HG03342 (cell line): ENCODE results near the gene PC.

Experiments used
- ATAC-seq: cut with Tn5 transposase; IDR thresholded peaks from one replicate; pipeline ENCODE4 v1.9.1; 2021; ENCODE audit warnings: mild to moderate bottlenecking, moderate library complexity; ENCODE audit not compliant: unreplicated experiment

Gene PC

DNA sequence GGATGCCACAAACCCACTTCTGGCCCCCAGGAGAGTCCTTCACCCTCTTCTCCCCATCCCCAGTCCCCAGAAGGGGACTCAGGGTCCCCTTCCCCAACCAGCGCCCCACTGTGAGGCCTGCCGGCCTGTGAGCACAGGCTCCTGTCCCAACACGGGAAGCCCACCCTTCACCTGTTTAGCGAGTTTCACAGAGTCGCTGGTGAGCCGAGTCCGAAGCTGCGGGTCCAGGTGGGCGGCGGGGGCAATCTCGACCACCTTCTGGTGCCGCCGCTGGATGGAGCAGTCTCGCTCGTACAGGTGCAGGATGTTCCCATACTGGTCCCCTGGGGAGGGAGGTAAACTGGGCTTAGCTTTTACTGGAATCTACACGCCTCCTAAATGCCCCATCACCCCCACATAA lies 88.1 kb downstream of the PC start:
- no peak for ATAC-seq

GRCh38 chr11:66869567-66869870 lies 88.7 kb downstream of the PC start:
- ATAC-seq: no peak

DNA sequence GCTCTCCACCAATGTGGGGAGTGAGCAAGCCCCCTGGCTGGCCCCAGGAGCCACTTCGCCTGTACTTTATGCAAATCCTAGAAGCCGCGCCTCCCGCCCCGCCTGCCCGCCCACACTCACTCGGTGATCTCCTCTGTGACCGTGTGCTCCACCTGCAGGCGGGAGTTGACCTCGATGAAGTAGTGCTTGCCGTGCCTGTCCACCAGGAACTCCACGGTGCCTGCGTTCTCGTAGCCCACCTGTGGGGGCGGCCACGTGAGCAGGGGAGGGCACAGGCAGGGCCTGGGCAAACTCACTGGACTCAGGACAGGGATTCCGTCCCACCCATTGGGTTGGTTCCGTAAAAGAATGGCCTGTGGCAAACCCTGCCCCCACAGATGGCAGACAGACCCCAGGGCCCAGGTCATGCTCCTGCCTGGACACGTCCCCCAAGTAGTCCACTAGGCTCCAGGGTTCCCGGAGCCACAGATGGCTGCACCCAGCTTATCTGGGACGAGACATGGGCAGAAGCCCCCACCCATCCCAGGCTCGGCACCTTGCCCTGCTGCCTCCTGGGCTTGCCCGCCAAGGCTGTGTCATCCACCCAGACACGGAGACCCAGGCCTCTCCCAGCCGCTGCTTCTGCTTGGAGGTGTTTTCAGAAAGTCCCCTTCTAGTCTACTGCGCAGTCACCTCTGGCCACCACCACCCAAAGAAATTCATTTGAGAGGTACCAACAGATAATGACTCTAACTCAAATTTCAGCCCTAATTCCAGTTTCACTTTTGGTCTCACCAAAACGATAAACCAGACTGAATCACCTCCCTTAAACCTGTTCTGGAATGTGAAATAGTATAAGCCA lies 89.2 kb downstream of the PC start:
- ATAC-seq: peak; percentile 81

DNA sequence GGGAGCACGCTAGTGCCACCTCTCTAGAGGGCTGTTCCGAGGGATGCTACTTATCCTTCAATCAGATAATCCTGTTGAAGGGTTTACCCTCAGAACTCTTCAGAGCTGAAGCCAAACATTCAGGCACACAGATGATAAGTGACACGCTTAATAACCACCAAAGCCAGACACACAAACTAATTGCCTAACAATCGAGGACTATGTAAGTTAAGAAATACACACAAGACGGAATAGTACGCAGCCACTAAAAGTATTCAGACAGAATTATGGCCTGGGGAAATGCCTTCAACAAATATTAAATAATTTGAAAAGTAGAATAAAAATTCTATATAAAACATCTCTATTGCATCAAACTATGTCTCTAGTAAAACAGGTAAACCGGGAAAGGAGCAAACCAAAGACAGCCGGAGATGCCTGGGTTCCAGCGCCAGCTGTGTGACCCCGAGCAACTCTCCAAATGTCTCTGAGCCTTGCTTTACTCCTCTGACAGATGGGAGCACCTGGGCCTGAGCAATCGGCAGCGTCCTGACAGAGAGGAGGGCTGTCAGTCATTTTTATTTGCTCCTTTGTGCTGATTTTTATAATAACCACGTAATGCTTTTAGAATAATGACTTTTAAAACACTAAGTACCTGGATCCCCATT lies 90.0 kb downstream of the PC start:
- no peak for ATAC-seq

DNA sequence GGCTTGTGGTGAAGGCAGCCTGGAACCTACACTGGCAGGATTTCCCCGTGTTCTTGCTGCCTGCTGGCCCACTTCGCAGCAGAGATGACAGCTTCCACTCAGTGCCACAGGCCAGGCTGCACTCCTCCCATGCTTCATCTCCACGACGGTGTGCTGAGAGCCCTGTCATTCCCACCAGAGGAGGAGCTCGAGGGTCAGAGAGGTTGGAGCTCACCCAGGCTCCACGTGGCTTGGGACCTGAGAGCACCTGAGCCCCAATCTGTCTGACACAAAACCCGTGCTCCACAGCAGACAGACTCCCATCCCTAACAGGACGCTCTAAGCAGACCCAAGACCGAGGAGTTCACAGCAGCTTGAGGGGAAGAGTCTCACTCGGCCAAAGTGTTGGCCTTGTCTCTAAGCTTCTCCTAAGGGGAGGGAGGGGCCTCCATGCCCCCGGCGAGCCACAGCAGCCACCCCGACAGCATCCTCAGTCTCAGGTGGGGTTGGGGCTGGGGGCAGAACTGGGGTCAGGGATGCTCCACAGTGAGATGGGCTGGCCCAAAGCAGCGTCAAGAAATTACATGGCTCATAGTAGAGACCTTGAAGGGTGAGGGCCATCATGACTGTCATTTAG lies 90.7 kb downstream of the PC start:
- ATAC-seq: no peak

GRCh38 chr11:66866511-66866986 lies 91.6 kb downstream of the PC start:
- ATAC-seq: no peak

- no peak for ATAC-seq
These were observed 92.2 kb downstream of the PC start for GRCh38 chr11:66866007-66866406.

GRCh38 chr11:66864924-66865697 lies 93.1 kb downstream of the PC start:
- ATAC-seq: no peak

DNA sequence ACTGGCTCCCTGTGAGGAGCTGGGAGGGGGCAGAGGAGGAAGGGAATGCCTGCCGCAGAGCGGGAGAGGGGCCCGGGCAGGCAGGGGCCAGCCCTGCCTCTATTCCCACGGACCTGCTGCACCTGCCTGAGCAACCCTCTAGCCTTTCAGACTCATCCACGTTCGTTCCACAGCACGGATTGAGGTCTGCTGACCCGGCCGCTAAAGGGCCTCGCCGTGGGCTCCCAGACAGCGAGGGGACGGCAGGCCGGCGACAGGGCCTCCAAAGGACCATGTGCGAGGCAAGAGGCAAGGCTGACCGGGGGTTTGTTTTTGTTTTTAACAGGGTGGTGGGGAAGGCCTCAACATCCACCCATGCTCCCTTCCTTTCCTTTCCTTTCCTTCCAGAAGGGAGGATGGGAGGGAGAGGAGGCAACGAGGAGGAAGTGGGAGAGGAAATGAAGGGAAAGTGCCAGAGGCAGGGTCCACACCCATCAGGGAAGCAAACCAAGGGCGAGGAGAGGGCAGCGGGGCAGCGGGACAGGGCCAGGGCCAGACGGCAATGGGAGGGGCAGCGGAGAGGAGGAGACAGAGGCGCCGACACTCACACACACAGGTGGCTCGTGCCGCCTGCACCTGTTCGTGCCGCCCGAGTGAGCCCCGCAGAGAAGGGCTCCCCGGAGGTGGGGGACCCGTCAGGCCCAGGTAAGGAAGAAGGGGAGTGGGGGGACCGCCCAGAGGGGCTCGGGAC lies 93.8 kb downstream of the PC start:
- no peak for ATAC-seq

DNA sequence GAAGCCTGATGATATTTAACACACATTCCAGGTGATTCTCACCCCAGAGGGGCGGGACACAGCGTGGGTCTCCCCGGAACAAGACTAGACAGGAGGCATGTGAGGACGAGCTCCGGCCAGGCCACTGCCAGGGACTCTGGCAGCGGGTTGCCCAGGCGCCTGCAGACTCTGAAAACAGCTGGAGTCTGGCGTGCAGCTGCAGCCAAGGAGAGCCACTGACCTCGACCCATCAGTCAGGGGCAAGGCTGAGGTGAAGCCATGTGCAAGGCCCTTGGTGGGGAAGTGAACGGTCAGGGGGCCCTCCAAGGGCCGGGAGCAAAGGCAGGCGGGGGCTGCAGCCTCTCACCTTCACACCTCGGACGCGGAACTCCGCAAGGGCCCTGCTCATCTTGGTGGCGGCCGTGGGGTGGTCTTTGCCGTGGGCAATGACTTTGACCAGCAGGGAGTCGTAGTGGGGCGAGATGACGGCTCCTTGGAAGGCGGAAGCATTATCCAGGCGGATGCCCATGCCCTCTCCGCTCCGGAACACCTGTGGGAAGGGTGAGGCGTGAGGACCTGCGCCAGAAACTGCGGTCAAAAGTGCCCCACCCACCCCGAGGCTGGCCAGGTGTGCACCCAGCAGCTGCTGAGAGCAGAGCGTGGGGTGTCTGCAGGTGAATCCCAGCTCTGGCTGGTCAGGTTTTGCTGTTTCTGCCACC lies 94.6 kb downstream of the PC start:
- ATAC-seq: no peak

DNA sequence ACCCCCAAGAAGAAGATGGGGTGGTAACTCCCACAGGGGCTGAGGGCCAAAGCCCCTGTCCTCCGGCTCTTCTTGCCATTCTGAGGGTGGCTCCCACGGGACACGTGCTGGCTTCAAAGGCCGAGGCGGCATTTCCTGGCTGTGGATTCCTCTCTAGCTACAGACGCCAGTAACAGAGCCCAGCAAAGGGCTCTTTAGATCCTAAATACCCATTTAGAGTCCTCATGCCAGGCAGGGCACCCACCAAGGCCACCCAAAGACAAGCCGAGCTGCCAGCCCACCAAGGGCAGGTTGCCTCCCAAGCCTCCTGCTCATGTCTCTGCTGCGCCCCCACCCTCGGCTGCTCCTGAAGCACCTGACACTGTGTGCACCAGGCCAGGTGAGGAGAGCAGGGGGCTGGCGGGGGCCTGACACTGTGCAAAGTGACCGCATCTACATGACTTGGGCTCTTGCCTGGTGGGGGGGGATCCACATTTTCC lies 95.6 kb downstream of the PC start:
- no peak for ATAC-seq

- ATAC-seq: no peak
These were observed 96.2 kb downstream of the PC start for GRCh38 chr11:66861774-66862558.

DNA sequence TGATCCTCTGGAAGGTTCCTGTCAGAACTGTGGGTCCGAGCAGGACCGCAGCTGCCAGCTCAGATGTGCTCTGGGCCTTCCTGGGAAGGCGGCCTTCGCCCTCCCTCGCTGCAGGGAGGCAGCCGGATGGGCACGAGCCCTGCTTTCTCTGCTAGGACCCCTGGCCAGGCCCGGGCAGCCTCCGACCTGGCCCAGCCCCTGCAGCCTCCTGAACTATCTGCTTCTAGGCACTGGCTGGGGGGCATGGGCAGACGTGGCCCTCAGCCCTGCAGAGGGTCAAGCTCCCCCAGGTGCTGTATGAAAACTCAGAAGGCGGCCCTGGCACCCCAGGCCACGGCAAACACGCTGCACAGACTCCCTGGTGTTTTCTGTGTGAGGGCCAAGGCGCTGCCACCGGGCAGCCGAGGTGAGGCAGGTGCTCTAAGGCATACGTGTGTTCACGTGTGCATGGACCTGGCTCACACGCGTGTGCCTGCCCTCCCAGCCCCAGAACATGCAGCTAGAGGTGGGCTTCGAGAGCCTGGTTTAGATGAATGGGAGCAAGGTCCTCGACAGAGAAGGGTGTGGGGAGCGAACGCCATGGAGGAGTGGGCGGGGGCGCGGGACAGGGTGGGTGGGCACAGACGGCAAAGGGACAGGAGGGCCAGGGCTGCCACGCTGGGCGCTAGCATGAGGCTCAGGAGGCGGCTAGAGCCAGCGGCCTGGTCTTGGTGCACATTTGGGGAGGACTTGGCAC lies 97.0 kb downstream of the PC start:
- ATAC-seq: no peak

DNA sequence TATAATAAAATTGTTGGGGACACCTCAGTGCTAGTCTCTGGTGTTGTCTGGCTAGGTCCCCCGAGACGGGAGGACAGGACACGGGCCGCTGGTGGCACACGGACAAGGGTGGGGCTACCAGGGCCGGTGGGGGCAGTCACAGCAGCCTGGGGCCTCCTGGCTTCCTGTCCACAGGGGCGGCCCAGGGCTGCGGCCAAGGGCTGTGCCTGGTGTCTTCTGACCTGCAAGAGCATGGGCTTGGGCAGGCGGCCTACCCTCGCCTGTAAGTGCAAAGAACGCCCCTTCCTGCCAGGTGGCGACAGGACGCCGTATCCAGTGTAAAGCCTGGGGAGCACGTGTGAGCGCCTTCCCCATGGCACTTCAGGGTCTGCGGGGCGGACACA lies 97.7 kb downstream of the PC start:
- ATAC-seq: no peak

GRCh38 chr11:66859686-66860448 lies 98.3 kb downstream of the PC start:
- ATAC-seq: no peak

DNA sequence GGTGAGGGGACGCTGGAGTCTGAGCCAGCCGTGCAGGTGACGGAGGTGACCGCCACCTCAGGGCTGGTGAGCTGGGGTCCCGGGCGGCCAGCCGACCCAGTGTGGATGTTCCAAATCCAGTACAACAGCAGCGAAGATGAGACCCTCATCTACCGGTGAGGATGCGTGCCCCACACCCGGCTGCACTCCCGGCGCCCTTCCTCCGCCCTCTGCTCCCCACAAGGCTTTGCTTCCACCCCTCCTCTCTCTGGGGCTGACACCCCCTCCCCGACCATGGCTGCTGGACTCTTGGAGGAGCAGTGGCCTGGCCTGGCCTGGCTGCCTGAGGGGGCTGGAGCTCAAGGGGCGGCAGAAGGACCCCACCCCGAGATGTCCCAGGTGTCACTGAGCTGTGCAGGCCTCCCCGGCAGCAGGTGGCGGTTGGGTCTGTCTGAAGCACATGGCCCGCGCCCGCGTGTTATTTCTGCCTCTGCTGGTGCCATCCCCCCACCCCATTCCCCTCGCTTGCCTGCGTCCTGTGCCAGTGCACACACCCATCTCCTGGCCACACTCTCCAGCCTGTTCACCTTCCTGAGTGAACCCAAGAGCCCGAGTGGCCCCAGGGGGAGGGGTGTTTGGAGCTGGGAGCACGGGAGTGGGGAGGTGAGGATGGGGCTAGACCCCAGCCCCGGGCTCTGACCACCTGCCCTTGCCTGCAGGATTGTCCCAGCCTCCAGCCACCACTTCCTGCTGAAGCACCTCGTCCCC lies 99.1 kb downstream of the PC start:
- ATAC-seq: no peak
